Activated B cell treated with CpG ODN at 0.5 μM for 24 hours (primary cell): ENCODE data around the gene KRT32. TPM values are rescaled to one million over a fixed set of nuclear protein-coding genes. Genes with fewer than 3 reads are reported as not detected.

Experiments used
- ATAC-seq: fragments of 200-7000 bp; cut with Tn5 transposase; one replicate; pipeline ENCODE4 v1.10.0; 2021; ENCODE audit warnings: low read depth, mild to moderate bottlenecking, moderate library complexity
- CTCF ChIA-PET: fragments of 350-600 bp; sonication (Branson Sonifier 250); formaldehyde crosslinking; loops from one replicate; lab custom pipeline; 2021; ENCODE audit warnings: antibody characterized with exemption; lab: Charles Lee
- POLR2A ChIA-PET: fragments of 350-600 bp; sonication (Branson Sonifier 250); formaldehyde crosslinking; loops from one replicate; lab custom pipeline; 2021; ENCODE audit warnings: antibody characterized with exemption; lab: Charles Lee
- DNase-seq: peaks from one replicate; pipeline ENCODE4 v3.0.0; 2022
- H3K27ac Mint-ChIP-seq: one replicate; pipeline ENCODE4 v1.8.0; 2020; ENCODE audit warnings: mixed read lengths
- H3K27me3 Mint-ChIP-seq: one replicate; pipeline ENCODE4 v1.8.0; 2021; ENCODE audit warnings: mixed read lengths
- H3K36me3 Mint-ChIP-seq: one replicate; pipeline ENCODE4 v1.8.0; 2021; ENCODE audit warnings: low read depth, mixed read lengths
- H3K4me1 Mint-ChIP-seq: one replicate; pipeline ENCODE4 v1.8.0; 2021; ENCODE audit warnings: mixed read lengths
- H3K4me3 Mint-ChIP-seq: one replicate; pipeline ENCODE4 v1.8.0; 2020; ENCODE audit warnings: mild to moderate bottlenecking, mixed read lengths
- H3K9me3 Mint-ChIP-seq: one replicate; pipeline ENCODE4 v1.8.0; 2020; ENCODE audit warnings: mixed read lengths
- intact Hi-C: fragments of 100-400 bp; cut with micrococcal nuclease; formaldehyde crosslinking; loops from one replicate; pipeline ENCODE4 v1.15.1; 2024
- total RNA-seq: library from RNA; stranded (reverse); gene quantifications from 2 replicates; pipeline ENCODE4 v1.2.3, GENCODE V29; 2022
- TF ChIP-seq, protein P1 (sequence below): fragments of 200-600 bp; IDR thresholded peaks from one replicate; pipeline ENCODE4 v1.8.0; 2022; ENCODE audit warnings: antibody characterized with exemption, mild to moderate bottlenecking

KRT32 gene
- total RNA-seq, 1 donor from 2014 or later: not detected

DNA sequence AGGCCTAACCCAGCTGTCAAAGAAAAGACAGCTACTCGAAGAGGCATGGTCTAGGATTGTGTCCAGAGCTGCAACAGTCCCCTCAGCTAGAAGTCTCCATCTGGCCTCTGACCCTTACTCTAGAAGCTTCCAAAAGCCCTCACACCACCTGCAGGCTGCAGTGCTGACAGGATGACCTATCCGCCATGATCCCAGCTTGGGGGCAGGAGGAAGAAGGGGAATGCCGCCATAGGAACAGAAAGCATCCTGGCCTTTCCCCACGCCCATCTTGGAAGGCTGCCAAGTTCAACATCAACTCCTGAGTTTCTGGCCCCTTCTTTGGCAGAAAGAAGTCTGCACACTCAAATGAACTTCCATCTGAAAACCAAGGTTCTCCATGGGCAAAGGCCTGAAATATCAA lies 25.6 kb upstream of the KRT32 start:
- no peak for ATAC-seq
- no peak overlapping the region for H3K27ac Mint-ChIP-seq
- H3K4me1 Mint-ChIP-seq: no peaks in the 10 kb centered on the region
- DNase-seq: no peak
- H3K27me3 Mint-ChIP-seq: peaks cover 11% of the 10 kb centered on the region
- ChIA-PET CTCF (no interaction called here), POLR2A (no interaction called here)
- H3K36me3 Mint-ChIP-seq: no peaks in the 10 kb centered on the region
- H3K9me3 Mint-ChIP-seq: no peaks in the 10 kb centered on the region
- TF ChIP-seq, protein P1, sequence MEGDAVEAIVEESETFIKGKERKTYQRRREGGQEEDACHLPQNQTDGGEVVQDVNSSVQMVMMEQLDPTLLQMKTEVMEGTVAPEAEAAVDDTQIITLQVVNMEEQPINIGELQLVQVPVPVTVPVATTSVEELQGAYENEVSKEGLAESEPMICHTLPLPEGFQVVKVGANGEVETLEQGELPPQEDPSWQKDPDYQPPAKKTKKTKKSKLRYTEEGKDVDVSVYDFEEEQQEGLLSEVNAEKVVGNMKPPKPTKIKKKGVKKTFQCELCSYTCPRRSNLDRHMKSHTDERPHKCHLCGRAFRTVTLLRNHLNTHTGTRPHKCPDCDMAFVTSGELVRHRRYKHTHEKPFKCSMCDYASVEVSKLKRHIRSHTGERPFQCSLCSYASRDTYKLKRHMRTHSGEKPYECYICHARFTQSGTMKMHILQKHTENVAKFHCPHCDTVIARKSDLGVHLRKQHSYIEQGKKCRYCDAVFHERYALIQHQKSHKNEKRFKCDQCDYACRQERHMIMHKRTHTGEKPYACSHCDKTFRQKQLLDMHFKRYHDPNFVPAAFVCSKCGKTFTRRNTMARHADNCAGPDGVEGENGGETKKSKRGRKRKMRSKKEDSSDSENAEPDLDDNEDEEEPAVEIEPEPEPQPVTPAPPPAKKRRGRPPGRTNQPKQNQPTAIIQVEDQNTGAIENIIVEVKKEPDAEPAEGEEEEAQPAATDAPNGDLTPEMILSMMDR: no peak
- no peak overlapping the region for H3K4me3 Mint-ChIP-seq
- intact Hi-C loops: no loop called here

DNA sequence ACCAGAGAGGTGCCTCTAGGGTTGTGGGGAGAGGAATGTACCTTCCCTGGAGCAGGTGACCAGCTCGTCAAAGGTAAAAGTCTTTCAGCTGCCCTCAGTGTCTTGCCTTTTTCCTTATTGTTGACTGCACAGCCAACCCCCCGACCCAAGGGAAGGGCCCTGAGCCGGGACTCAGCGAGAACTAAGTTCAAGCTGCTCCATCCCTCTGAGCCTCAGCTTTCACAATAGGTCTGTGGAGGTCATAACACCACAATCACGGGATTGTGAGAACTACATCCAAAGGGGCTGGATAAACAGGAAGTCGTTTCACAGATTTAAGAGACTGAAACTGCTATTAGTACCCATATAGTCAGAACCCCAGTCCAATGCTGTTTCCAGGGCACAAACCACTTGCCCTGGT lies 25.2 kb upstream of the KRT32 start:
- no peak for ATAC-seq
- TF ChIP-seq, protein P1: no peak
- ChIA-PET CTCF (no interaction called here), POLR2A (no interaction called here)
- Mint-ChIP-seq H3K27ac (no peak overlapping the region), H3K4me3 (no peak overlapping the region), H3K9me3 (no peaks in the 10 kb centered on the region), H3K36me3 (no peaks in the 10 kb centered on the region), H3K4me1 (no peaks in the 10 kb centered on the region), H3K27me3 (peaks cover 13% of the 10 kb centered on the region)
- no peak for DNase-seq
- intact Hi-C loops: no loop called here

DNA sequence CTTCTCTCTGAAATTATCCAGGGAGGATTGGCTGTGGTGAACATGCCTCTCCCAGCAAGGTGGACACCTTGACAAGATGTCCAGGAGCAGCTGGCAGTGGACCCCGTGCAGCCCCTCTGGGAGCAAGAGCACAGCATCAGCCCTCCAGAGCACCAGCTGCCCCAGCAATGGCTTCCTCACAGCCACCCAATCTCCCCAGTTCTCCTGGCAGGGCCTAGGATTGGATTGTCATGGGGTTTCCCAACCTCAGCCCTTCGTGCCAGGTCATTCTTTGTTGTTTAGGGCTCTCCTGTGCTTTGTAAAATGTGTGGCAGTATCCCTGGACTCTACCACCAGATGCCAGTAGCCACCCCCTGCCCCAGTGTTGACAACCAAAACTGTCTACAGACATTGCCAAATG lies 24.3 kb upstream of the KRT32 start:
- TF ChIP-seq, protein P1: no peak
- Mint-ChIP-seq H3K9me3 (no peaks in the 10 kb centered on the region), H3K4me3 (no peak overlapping the region), H3K27ac (no peak overlapping the region), H3K4me1 (no peaks in the 10 kb centered on the region), H3K27me3 (peaks cover 14% of the 10 kb centered on the region), H3K36me3 (no peaks in the 10 kb centered on the region)
- ChIA-PET POLR2A (no interaction called here), CTCF (no interaction called here)
- no peak for ATAC-seq
- no peak for DNase-seq
- intact Hi-C loops: no loop called here

DNA sequence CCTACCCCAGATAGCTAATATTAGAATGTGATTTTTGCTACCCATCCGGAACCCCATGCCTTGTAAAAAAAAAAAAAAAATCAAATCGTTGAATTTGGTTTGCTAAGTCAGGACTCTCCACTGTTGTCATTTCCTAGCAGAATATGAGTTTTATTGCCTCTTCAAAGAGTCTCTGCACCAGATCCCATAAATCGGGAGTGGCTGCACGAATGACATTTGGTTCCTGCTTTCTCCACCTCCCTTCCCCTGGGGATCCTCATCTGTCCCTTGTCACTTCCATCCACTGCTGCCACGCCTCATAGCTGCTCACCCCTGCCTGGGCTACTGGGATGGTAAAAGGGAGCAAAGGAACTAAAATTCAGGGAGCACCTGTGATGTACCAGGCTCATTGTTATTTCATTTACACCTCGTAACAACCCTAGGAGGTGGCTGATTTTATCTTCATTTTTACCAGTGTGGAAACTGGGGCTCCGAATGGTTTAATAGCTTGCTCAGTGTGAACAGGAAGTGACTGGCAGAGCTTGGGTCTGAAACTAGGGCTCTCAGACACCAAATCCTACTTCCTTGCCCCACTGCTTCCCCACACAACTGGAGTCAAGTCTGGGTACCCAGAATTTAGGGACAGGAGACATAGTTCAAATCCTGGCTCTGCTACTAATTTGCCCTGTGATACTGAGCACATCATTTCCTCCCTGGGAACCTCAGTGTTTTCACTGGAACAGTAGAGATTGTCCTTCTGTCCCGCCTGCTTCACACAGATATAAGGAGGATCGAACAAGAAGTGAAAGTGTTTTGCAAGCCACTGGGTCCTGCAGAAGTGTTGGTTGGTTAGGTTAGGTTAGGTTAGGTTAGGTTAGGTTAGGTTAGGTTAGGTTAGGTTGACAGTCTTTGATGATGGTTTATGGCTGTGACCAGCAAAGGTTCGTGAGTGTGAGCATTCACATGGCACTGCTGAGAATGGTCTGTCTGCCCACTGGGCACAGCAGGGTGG lies 23.1 kb upstream of the KRT32 start:
- H3K27ac Mint-ChIP-seq: no peak overlapping the region

DNA sequence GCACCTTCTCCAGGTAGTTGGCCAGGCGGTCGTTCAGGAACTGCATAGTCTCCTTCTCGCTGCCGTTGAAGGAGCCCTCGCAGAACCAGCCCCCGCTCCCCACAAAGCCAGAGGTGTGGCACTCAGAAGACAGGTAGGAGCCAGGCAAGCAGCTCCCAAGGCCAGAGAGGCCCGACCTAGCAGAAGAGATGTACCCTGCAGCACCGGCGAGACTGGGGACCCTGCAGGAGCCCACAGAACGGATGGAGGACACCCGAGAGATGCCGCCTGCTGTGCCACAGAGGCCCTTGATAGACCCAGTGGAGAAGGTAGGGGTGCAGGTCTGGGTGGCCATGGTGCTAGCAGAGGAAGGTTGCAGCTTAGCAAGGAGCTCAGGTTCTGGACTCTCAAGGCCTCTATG lies 22.3 kb upstream of the KRT32 start, which contains the start of gene KRT36:
TSS of gene KRT36 (minus strand) at position 380 of the 400 bp plus-strand sequence. CDS start at position 334, 46 bp downstream.
- intact Hi-C loops: no loop called here
- H3K4me3 Mint-ChIP-seq: no peak within 1 kb of the TSS
- H3K4me1 Mint-ChIP-seq: no peaks in the 10 kb centered on the region
- no peaks in the 10 kb centered on the region for H3K9me3 Mint-ChIP-seq
- H3K36me3 Mint-ChIP-seq: no peaks in the 10 kb centered on the region
- TF ChIP-seq, protein P1: no peak
- ChIA-PET POLR2A (no interaction called here), CTCF (interaction anchor here (0.6 kb wide), 1 partner anchor 89 kb away, joined by 3 read pairs; no protein-coding TSS in a partner anchor)
- H3K27me3 Mint-ChIP-seq: peaks cover 16% of the 10 kb centered on the region
- no peak within 1 kb of the TSS for H3K27ac Mint-ChIP-seq
- no peak for ATAC-seq
- no peak for DNase-seq

More for the DNA sequence above, 23.1 kb upstream of the KRT32 start:
- ChIA-PET CTCF (interaction anchor here (0.6 kb wide), 1 partner anchor 90 kb away, joined by 3 read pairs; no protein-coding TSS in a partner anchor), POLR2A (no interaction called here)
- intact Hi-C loops: no loop called here
- peaks cover 19% of the 10 kb centered on the region for H3K27me3 Mint-ChIP-seq
- no peaks in the 10 kb centered on the region for H3K9me3 Mint-ChIP-seq
- TF ChIP-seq, protein P1: no peak
- no peak overlapping the region for H3K4me3 Mint-ChIP-seq
- DNase-seq (no peak), ATAC-seq (no peak)
- H3K36me3 Mint-ChIP-seq: no peaks in the 10 kb centered on the region
- no peaks in the 10 kb centered on the region for H3K4me1 Mint-ChIP-seq
